Neural progenitor cell (in vitro differentiated cells): ENCODE data around the gene WNT3A.

Experiments
- CTCF ChIP-seq: fragments of 200-600 bp; sonication (generic); IDR thresholded peaks from 2 replicates; pipeline ENCODE4 v1.5.1; 2017; ENCODE audit warnings: antibody characterized with exemption, mild to moderate bottlenecking
- EZH2 ChIP-seq: fragments of 200-600 bp; sonication (generic); IDR thresholded peaks from 2 replicates; pipeline ENCODE4 v1.6.1; 2017; ENCODE audit warnings: antibody characterized with exemption, mild to moderate bottlenecking, moderate library complexity
- EZH2phosphoT487 ChIP-seq: fragments of 200-600 bp; sonication (generic); IDR thresholded peaks from 2 replicates; pipeline ENCODE4 v1.6.1; 2017; ENCODE audit warnings: antibody characterized with exemption

DNA sequence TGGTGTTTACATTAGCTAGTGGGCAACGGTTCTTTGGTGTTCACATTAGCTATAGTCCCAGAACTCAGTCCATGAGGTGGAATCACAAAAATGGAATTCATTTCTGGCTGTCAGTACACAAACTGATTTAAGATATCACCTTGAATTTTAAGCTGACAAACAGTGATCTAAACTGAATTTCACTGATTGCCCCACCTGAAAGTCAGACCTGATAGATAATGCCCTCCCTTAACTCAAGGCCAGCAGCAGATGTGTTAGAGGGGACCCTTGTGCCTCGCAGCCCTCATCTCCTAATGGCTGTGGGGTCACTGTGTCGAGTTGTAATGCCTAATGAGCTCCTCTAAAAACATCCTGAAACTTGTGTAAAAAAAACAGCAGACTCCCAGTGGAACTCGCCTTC is 84.3 kb downstream of the WNT3A start:
- TF ChIP-seq CTCF: no peak
- TF ChIP-seq EZH2phosphoT487: no peak
- TF ChIP-seq EZH2: no peak
